Activated CD4-positive, CD25-positive, alpha-beta regulatory T cell treated with anti-CD3 and anti-CD28 coated beads, Interleukin-2, amount 50 U/mL, for 16 hours (primary cell): ENCODE data around the gene ASGR1.

Experiments used
- DNase-seq: peaks from one replicate; pipeline ENCODE4 v3.0.0-alpha.2; 2020; ENCODE audit warnings: low read depth, low spot score

ASGR1 gene

GRCh38 chr17:7123844-7124243 is 55.3 kb downstream of the ASGR1 start:
- DNase-seq = no peak
